Measurements from ENCODE around the gene AUTS2.

GRCh38 chr7:70405241-70405640 lies 807.0 kb downstream of the AUTS2 start:
- TF ChIP-seq CTCF (IDR thresholded peaks at IDR 0.05) (no peak), POLR2AphosphoS5 (IDR thresholded peaks at IDR 0.05; ENCODE audit: low read depth, low read length) (no peak), REST (IDR thresholded peaks at IDR 0.05; ENCODE audit: insufficient read depth in 1 of 2, low read depth in 2 of 2, low read length in 1 of 2) (no peak)

Data from Panc1 (cell line).